Chondrocyte (in vitro differentiated cells): Measurements from ENCODE around the gene RPL12. TPM values are rescaled to one million over a fixed set of nuclear protein-coding genes. Genes with fewer than 3 reads are reported as not detected.

ENCODE experiments used
- DNase-seq: peaks from one replicate; pipeline ENCODE4 v3.0.0; 2021; ENCODE audit warnings: mixed read lengths, low spot score
- H3K27ac Mint-ChIP-seq: one replicate; pipeline ENCODE4 v1.8.0; 2021; ENCODE audit warnings: mild to moderate bottlenecking, moderate library complexity, mixed read lengths; ENCODE audit not compliant: unreplicated experiment
- H3K27me3 Mint-ChIP-seq: 2 replicates; pipeline ENCODE4 v1.8.0; 2021; ENCODE audit warnings: low read depth, mixed read lengths
- H3K36me3 Mint-ChIP-seq: 2 replicates; pipeline ENCODE4 v1.8.0; 2021; ENCODE audit warnings: low read depth, mixed read lengths
- H3K4me1 Mint-ChIP-seq: 2 replicates; pipeline ENCODE4 v1.8.0; 2021; ENCODE audit warnings: low read depth, mild to moderate bottlenecking, mixed read lengths
- H3K4me3 Mint-ChIP-seq: one replicate; pipeline ENCODE4 v1.8.0; 2021; ENCODE audit warnings: mild to moderate bottlenecking, moderate library complexity, mixed read lengths; ENCODE audit not compliant: unreplicated experiment
- H3K9me3 Mint-ChIP-seq: 2 replicates; pipeline ENCODE4 v1.8.0; 2021; ENCODE audit warnings: low read depth, mixed read lengths
- CTCF ChIP-seq: fragments of 200-600 bp; sonication (generic); IDR thresholded peaks from 2 replicates; pipeline ENCODE4 v1.5.0; 2021; ENCODE audit warnings: antibody characterized with exemption, mild to moderate bottlenecking, moderate library complexity
- total RNA-seq: library from RNA; stranded (reverse); gene quantifications from 3 replicates; pipeline ENCODE4 v1.2.1, GENCODE V29; 2021

Gene RPL12
- total RNA-seq, 1 donor from 2014 or later, result 834 TPM

DNA sequence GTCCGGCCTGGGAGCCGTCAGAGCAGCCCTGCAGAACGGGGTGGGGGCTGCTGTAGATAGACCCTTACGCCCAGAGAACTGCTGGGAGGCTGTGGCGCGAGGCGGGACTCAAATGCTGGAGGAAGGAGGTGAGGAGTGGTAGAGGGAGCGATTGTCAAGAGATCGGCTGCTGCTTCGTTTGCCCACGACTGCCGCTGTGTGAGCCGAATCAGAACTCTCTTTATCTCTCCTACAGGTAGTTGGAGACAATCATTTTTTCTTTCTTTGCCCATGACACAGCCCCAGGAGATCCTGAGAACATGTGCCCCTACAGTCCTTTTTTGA, 26.6 kb downstream of the RPL12 start:
- no peak for DNase-seq
- Mint-ChIP-seq H3K4me3 (peak overlapping the region; percentile 98), H3K36me3 (peaks cover 2% of the 10 kb centered on the region), H3K27ac (peak overlapping the region; percentile 99), H3K9me3 (no peaks in the 10 kb centered on the region), H3K4me1 (peaks cover 39% of the 10 kb centered on the region), H3K27me3 (no peaks in the 10 kb centered on the region)
- TF ChIP-seq CTCF, result peak; percentile 36

DNA sequence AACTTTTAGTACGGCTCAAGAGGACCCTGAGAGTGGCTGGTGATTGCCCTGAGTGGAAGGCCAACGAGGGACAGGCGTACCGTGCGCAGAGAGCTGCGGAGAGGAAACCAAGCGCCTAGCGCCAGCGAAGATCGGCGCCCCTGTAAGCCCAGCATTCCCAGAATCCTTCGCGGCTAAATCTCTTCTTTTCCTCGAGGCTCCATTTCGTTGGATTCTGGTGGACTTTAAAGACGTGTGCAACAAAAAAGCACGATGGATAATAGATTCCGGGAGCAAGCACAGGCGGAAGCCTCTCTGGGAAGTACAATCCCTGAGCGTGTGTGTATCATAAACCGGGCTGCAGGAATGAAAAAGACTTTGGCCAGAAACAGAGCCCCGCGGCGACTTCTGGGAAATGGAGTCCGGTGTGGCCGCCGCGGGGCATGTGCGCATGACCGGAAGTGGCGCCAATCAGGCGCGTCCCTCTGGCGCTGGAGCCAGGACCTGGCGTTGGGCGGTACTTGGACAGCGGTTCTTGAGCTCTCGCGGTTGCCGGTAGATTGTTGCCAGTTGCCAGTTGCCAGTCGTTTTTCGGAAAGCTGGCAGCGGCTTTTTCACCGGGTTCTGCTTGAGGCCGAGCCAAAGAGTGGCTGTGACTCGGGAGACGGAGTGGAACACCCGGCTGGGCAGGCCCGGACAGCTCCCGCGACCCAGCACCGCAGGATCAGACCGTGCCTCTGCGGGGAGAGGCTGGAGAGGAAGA, 27.1 kb downstream of the RPL12 start, which contains the start of gene ZNF79:
ZNF79 (plus strand) TSS at position 449 of the 742 bp plus-strand sequence. CDS start 406 bp downstream, outside the sequence.
- Mint-ChIP-seq H3K27me3 (no peaks in the 10 kb centered on the region), H3K4me3 (peak within 1 kb of the TSS; percentile 98), H3K27ac (peak within 1 kb of the TSS; percentile 99), H3K9me3 (no peaks in the 10 kb centered on the region), H3K36me3 (peaks cover 1% of the 10 kb centered on the region), H3K4me1 (peaks cover 39% of the 10 kb centered on the region)
- TF ChIP-seq CTCF, result no peak
- DNase-seq, result peak; percentile 98

DNA sequence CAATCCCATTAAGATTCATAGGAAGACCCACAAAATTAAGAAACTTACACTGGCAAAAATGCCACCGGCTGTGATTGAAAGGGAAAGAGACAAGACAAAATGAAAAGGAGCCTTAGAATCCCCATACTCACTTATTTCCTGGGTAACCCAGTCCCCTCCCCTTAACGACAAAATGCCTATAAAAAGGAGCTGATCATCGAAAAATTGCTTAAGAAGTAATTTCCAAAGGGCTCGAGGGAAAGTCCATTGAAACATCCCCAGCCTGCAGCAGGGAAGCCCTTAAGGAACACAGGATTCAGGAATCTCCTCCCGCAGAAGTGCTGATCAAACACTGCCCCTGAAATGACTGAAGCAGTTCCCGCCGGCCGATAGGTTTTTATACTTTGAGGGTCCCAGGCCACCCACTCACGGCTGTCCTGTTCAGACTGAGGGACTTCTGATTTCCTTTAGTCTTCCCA, 27.7 kb downstream of the RPL12 start:
- H3K36me3 Mint-ChIP-seq, result no peaks in the 10 kb centered on the region
- peak overlapping the region; percentile 99 for H3K27ac Mint-ChIP-seq
- no peaks in the 10 kb centered on the region for H3K9me3 Mint-ChIP-seq
- H3K4me3 Mint-ChIP-seq, result peak overlapping the region; percentile 98
- peaks cover 39% of the 10 kb centered on the region for H3K4me1 Mint-ChIP-seq
- TF ChIP-seq CTCF, result no peak
- no peak for DNase-seq
- no peaks in the 10 kb centered on the region for H3K27me3 Mint-ChIP-seq

- Mint-ChIP-seq H3K27ac (peak overlapping the region; percentile 99), H3K27me3 (no peaks in the 10 kb centered on the region), H3K4me3 (peak overlapping the region; percentile 98), H3K36me3 (no peaks in the 10 kb centered on the region), H3K4me1 (peaks cover 38% of the 10 kb centered on the region), H3K9me3 (no peaks in the 10 kb centered on the region)
- no peak for DNase-seq
- no peak for TF ChIP-seq CTCF
Observed at GRCh38 chr9:127422787-127423186, 28.4 kb downstream of the RPL12 start.

GRCh38 chr9:127422133-127422782, 28.9 kb downstream of the RPL12 start:
- peak overlapping the region; percentile 98 for H3K4me3 Mint-ChIP-seq
- peaks cover 37% of the 10 kb centered on the region for H3K4me1 Mint-ChIP-seq
- no peak overlapping the region for H3K27ac Mint-ChIP-seq
- no peaks in the 10 kb centered on the region for H3K36me3 Mint-ChIP-seq
- no peaks in the 10 kb centered on the region for H3K27me3 Mint-ChIP-seq
- DNase-seq, result no peak
- no peak for TF ChIP-seq CTCF
- no peaks in the 10 kb centered on the region for H3K9me3 Mint-ChIP-seq
